Measurements from ENCODE around the gene PRDM8.
A peak's percentile ranks its signal among the peaks of the same experiment; 100 is the strongest.
"Not testable (repeated sequence)": the region's sequence is repeated elsewhere in the genome, so short reads cannot be mapped to it uniquely, and the experiment has no call there.

Gene PRDM8

DNA sequence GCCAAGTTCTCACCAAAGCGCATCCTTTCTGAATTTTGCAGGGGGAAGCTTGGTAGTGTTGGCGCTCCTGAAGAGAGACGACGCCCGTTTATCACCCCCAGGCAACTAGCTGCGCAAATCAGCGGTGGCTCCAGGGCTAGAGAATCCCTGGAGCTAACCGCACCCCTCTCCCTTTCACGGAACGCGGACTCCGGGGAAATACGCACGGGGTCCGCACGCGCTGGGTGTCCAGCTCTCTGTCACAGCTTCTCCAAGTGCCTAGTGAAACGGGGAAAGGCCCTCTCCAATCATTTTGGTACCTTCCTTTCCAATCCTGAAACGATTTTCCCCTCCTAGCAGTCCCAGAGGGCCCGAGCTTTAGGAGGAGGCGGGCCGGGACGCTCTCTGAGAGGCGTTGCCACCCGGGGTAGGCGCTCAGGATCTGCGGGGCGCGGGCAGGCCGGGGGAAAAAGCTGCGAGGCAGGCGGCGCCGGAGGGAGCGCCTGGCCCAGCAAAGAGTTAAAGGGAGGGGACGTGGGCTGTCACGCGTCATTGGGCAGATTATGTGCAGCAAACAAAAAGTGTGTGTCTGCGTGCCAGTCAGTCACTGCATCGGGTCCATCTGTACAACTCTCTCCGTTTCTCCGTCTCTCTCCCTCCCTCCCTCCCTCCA lies at the start of gene PRDM8:
Gene PRDM8 (plus strand): TSS at position 582 of the 652 bp plus-strand sequence. CDS start 2,578 bp downstream, outside the sequence.
- no peak for DNase-seq

DNA sequence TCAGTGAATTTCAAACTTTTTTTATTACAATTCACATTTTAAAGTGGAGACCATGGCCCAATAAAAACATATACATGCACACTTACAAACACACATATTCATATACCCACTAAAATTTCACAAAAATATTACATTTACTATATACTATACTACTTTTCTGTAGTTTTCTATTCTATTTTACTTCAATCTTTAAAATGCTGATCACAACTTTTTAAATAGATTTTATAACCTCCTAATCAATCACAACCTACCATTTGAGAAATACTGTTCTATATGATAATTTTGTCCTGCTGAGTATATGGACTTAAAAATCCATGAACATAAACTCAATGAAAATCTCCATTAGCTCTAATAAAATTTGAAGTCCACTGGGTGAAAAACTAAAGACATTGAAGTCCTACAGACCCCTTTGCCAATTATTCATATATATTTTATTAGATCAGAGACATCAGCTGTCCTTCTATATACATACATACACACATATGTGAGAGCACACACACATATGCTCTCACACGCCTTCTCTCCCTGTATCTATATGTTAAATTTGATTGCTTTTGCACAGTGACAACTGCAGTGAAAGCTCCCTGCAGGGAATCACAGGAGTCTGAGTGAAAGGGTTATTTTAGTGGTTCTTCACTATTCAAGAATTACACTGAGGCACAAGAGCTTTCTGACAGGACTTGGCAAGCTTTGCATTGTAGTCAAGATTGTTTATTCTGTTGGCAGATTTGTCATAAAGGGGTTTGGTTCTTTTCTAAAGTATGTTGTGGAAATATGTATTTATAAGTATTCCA lies 46.7 kb upstream of the PRDM8 start:
- no peak for DNase-seq

DNA sequence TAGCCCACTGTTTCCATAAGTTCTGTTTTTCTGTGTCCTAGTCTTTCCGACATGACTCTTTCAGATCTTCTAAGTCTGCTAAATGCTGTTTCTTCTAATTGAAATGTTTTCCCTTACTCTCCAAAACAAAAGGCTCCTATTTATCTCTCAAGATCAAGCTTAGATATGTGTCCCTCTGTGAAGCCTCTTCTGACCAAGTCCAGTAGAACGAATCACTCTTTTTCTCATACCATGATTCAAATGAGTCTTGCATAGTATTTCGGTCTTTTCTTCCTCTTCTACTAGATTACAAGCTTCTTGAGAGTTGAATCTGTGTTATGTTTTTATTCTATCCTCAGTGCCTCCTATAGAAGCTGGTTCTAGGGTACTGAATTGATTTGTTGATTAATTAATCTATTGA lies 45.3 kb upstream of the PRDM8 start:
- no peak for DNase-seq

DNA sequence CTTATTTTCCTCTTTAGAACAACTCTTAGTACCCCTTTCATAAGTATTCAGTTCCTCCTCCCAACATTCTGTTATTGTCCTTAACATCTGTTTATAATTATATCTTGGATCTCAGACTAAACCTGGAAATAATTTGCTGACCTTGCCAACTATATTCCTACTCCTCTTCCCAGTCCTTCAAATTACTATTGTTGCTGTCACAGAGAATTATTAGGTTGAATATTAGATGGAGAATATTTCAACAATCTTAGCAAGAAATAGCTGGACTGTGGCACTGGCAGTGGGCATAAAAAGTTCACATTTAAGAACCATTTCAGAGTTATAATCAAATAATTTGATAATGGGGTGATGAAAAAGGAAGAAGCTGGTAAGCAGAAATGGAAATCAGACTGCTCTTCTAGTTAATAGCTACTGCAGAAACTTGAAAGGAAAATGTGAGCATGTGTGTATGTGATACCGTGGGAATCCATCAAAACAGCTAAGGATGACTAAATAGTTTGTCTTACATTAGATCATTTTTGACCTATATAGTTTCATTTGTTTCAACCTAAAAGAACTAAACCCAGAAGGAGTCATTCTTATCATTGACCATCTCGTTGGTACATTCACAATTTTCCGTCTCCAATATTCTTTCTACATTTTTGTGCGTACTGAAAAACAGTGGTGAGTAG lies 43.3 kb upstream of the PRDM8 start:
- DNase-seq = peak; percentile 47

DNA sequence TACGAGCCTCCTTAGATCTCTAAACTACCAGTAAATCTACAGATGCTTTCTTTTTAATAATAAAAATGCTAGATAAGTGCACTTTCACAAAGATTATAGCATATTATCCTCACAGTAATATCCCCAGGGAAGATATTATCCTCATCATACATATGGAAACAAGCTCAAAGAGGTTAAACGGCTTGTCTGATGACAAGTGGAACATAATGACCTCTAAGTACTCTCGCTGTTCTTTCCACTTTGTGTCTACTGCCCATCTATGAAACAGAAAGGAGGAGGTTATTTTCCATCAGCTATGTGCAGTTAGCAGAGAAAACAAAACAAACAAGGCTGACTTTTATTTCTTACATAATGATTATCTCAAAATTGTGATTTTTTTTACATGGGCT lies 42.8 kb upstream of the PRDM8 start:
- no peak for DNase-seq

DNA sequence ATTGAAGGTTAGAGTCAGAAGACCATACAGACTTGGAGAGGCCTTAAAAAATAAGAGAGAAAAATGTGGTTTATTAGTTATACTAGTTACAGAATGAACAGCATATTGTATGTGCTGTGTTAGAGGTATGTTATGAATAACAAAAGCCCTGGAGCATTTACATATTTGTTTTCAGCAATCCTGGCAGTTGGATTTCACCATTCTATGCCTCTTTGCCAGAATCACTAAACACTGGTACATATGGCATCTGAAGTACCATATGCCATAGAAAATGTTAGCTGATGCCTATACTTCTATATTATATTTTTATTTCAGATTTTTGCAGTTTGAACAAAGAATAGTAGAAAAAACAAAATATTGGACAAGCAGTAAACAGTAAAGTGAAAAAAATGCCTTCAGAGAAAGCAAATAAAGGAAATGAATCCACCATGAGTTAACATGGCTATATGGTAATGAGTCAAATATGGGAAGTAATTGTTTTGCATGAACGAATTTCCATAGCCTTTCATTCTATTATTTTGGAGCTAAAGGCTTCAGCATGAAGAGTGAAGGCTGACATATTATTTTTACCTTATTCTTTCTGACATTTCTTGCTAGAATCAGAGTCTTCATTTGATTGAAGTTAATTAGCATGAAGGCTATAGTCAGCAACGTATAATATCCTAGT lies 41.9 kb upstream of the PRDM8 start:
- DNase-seq = peak; percentile 7

DNA sequence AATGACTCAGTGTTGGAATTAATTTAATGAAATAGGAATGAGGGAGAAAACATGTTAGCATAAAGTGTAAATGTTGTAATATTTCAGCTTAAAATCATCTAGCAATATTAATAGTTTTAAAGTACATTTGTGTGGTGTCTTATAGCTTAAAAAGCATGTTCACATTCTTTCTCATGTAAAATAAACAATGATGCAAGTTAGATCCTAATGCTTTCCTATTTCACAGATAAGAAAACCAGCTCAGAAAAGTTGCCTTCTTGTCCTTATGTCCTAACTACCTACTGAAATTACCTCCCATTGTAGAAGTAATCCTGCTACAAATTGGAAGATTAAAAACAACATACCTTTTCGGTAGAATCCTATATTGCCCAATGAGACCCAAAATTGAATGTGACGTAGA lies 40.9 kb upstream of the PRDM8 start:
- DNase-seq = no peak

DNA sequence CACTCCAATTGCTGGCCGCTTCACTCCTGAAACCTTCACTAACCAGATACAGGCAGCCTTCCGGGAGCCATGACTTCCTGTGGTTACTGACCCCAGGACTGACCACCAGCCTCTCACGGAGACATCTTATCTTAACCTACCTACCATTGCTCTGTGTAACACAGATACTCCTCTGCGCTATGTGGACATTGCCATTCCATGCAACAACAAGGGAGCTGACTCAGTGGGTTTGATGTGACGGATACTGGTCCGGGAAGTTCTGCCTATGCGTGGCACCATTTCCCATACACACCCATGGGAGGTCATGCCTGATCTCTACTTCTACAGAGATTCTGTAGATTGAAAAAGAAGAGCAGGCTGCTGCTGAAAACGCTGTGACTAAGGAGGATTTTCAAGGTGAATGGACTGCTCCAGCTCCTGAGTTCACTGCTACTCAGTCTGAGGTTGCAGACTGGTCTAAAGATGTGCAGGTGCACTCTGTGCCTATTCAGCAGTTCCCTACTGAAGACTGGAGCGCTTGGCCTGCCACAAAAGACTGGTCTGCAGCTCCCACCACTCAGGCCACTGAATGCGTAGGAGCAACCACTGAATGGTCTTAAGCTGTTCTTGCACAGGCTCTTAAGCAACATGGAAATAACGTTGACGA lies 35.8 kb upstream of the PRDM8 start:
- DNase-seq = no peak

DNA sequence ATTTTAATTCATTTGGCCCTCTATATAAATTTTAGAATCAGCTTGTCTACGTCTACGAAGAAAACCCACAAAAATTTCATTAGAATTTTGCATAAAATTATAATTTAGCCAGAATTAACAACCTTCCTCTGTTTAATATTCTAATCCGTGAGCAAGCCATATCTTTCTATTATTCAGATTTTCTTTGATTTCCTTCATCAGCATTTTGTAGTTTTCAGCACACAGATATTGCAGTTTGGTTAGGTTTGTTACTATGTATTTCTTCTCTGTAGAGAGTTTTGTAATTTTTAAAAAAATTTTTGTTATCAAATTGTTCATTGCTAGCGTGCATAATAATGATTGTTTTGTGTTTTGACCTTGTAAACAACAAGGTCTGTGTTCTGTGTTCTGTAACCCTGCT lies 34.9 kb upstream of the PRDM8 start:
- no peak for DNase-seq

DNA sequence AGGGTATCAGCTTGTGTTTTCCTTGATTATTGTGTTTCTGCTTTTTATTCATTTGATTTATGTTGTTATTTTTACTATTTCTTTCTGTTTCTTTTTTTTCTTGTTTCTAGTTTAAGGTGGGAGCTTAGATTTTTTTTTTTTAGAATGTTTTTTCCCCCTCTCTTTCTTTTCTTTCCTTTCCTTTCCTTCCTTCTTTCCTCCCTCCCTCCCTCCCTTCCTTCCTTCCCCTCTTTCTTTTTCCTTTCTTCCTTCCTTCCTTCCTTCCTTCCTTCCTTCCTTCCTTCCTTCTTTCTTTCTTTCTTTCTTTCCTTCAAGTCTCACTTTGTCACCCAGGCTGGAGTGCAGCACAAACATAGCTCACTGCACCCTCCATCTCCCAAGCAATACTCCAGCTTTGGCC lies 31.4 kb upstream of the PRDM8 start:
- DNase-seq = no peak

DNA sequence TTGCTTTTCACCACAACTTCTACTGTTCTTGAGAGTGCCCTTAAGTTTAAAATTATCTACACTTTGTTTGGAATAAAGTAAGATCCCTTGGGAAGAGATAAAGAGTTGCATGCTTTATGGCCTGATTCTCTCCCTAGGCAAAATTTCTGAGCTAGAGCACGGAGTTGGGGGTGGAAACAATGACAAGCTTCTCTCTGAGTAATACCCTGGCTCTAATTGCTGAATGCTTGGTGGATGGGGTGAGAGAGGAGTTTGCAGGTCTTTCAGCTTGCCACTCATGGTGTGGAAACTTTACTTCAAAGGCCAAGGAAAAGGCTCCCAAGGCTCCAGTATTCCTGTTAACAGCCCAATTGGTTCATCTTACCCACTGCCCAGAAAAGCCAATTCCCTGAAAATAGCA lies 26.1 kb upstream of the PRDM8 start:
- peak; percentile 37 for DNase-seq

DNA sequence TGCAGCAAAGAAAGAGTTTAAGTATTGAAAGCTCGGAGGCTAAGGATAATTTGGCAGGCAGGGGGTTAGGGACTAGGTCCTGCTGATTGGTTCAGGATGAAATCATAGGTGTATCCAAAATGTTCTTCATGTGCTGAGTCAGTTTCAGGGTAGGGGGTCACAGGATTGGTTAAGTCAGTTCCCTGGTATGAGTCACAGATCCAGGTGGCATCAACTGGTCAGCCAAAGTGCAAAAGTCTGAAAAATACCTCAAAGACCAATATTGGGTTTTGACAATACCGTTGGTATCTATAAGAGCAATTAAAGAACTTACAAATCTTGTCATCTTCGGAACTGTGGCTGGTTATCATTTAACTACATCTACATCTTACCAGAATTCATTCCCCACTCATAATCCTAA lies 25.6 kb upstream of the PRDM8 start:
- DNase-seq = no peak

DNA sequence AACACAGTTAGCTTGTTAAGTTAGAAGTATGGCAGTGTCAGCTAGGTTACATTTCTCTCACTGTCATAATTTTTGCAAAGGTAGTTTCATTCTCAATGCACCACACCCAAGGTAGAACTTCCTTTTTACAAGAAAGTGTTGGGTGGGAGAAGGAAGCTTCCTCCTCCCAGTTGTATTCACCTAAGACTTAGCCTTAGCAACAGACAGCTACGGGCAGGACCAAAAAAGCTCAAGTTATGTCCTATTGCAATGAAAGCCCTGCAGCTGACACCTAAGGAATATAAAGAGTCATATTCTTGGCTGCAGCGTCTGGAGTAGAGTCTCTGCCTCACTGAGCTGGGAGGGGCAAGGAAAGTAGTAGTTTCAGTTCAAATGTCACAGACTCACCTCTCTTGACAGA lies 25.1 kb upstream of the PRDM8 start:
- DNase-seq = no peak

DNA sequence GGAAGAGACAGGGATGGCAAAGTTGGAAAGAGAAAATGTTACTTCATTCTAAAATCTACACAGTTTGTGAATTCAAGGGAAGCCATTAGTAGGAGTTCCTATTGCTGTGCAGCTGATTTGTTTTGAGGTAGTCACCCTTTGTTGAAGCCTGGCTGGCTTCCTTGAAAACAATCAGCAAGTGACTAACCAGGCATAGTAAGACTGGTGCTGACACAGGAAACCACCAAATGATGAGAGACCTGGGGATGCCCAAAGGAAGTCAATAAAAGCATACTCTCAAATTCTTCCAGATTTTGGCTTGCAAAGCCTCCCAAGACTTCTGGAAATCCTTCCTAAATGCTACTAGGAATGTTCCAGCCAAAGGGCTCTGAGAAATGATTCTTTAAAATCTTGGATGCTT lies 23.9 kb upstream of the PRDM8 start:
- DNase-seq = peak; percentile 63

DNA sequence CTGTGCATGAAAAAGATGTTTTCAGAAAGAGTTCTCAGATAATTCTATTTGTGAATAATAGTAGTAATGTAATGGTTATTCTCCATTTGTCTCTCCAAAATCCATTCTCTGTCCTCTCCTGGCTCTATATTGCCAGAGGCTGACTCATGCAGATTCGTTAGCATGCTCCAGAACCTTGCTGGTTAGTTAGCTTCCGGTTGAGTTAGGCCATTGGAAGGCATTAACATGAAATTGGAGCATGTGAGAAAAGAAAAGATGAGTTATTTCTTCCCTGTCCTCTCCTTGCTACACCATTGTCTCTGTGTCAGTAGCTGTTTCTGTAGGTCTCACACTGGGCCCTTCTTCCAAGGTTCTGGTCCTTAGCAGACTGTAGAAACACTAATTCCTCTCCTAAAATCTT lies 23.5 kb upstream of the PRDM8 start:
- peak; percentile 45 for DNase-seq

DNA sequence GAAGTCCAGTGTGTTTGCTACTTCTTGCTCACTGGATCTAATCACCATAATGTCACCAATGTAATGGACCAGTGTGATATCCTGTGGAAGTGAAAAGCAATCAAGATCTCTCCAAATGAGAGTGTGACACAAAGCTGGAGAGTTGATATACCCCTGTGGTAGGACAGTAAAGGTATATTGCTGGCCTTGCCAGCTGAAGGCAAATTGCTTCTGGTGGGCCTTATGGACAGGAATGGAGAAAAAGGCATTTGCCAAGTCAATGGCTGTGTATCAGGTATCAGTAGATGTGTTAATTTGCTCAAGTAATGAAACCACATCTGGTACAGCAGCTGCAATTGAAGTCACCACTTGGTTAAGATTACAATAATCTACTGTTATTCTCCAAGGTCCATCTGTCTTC lies 19.5 kb upstream of the PRDM8 start:
- DNase-seq = not testable (repeated sequence)

DNA sequence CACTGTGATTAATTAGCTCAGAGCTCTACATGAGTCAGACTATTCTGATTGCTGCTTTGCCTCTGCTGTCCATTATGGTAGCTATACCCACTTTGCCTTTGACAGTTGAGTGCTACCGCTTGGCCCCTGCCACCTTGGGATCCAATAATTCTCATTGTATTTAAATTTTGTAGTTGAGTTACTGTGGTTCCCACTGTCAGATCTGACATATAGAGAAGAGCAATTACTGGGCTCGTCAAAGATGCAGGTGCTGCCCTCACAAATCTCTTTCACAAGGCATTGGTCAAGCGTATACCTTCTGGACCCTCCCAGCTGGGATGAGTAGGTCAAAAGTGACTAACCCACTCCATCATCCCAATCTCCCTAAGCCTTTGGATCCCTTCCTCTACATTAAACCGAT lies 18.3 kb upstream of the PRDM8 start:
- DNase-seq = no peak

DNA sequence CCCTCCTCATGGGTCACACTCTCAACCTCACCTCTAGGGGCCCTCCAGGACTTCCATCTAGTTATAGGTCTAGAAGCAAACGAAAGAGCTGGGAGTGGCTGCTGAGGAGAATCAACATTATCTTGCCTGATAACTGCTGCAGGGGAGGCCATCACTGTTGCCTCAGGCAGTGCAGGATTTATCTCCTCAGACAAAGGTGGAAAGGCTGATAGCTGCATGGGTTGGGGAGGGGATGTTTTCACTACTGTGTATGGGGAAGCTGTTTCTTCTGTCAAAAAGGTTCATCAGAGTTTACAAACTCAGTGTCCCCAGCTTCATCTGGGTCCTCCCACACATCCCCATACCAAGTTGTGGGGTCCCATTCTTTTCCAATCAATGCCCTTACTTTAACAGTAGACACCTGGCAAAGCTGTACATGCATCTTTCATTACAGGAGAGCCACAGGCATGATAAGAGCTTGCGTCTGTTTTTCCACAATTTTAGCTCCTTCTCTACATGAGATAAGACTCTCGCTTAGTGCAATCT lies 17.6 kb upstream of the PRDM8 start:
- no peak for DNase-seq

DNA sequence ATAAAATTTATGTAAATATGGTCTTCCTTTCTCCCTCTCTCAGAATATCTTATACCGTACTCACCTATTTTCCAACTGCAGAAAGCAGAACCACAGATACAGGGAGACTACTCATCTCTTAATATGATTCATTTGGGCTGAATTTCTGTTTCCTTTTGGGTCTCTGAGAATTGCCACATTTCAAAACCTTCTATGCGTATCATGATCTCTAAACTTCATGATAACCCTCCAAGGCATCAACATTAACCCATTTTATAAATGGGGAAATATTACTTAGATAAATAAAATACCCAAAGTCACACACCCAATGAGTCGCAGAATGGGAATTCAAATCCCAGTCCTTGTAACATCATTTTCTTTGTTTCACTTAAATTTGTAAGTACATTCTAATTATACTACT lies 16.6 kb upstream of the PRDM8 start:
- DNase-seq = peak; percentile 24

DNA sequence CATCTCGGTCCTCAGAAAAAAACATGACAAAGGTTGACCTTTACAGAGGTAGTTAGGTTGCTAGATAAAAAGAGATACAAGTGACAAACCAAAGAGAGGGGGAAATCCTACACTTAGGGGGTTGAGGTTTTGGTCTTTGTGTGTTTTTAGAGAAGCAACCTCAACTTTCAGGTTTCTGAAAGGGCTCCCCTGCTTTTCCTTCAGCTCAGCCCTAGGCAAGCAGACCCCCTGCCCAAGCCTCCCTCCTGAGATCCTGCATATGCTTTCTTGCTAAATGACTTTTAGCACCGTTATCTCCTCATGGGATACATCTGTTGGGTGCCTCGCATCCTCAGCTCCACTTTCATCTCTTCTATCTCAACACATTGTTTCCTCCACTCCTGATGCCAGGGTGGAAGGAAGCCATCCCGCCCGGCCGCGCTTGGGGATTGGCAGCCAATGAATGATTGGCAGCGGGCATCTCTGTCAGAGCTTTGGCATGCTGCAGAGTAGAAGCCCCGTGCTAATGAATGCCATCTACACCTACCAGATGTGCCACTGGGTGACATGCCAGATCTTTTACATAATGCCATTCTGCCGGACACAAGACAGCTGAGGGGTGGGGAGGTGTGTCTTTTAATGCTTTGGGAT lies 15.0 kb upstream of the PRDM8 start:
- DNase-seq = no peak

DNA sequence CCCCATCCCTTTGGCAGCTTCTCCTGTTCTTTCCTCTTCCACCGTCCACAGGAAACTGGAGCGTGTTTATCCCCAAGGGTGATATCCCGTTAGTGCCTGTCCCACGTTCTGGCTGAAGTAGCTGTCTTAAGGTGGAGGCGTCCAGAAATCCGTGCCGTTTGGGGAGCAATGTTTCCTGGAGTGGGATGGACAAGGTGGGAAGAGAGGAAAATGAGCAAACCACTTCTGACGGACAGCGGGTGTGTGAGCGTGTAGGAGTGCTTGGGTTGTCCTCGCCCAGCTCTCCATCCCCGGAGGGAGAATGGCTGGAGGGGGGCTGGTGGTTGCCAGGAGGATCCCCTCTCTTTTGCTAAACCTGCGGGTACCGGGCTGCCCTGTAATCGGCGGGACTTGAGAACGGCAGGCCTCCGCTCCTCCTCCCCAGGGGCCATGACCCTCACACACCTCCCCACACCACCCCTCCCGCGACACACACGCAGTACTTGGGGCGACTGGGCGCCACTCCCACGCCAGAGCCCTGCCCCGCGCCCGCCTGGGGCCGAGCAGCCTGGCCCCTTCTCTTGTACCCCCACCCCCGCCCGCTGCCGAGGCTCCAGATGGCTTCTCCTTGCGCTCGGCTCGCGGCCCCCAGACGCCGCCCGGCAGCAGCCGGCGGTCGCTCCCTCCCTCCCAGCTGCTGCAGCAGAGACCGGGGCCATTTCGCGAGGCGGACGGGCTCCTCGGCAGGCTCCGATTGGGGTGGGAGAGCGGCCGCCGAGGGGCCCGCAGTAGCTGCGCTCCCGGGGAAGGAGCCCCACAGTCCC lies 13.9 kb upstream of the PRDM8 start:
- peak; percentile 23 for DNase-seq
